Midbrain (tissue), 1 donor: Measurements from ENCODE around the gene GALNT18.
A peak's percentile ranks its signal among the peaks of the same experiment; 100 is the strongest.
"Not testable (repeated sequence)": the region's sequence is repeated elsewhere in the genome, so short reads cannot be mapped to it uniquely, and the experiment has no call there.

Experiments used
- DNase-seq: peaks from one replicate; lab custom pipeline; 2025; lab: John Stamatoyannopoulos, UW

Gene GALNT18

GRCh38 chr11:11459578-11459977 is 162.2 kb downstream of the GALNT18 start:
- DNase-seq, result no peak

GRCh38 chr11:11458485-11458884 is 163.3 kb downstream of the GALNT18 start:
- DNase-seq, result no peak

- DNase-seq, result no peak
These were observed 163.8 kb downstream of the GALNT18 start for GRCh38 chr11:11458001-11458400.

- DNase-seq, result no peak
These were observed 164.9 kb downstream of the GALNT18 start for GRCh38 chr11:11456866-11457265.

GRCh38 chr11:11454671-11455223 is 167.1 kb downstream of the GALNT18 start:
- DNase-seq, result no peak

- DNase-seq, result no peak
These were observed 170.3 kb downstream of the GALNT18 start for GRCh38 chr11:11451501-11452005.

GRCh38 chr11:11450744-11451362 is 171.0 kb downstream of the GALNT18 start:
- DNase-seq, result no peak

GRCh38 chr11:11449327-11449726 is 172.5 kb downstream of the GALNT18 start:
- DNase-seq, result no peak

GRCh38 chr11:11448626-11449025 is 173.2 kb downstream of the GALNT18 start:
- DNase-seq, result no peak

GRCh38 chr11:11447601-11448000 is 174.2 kb downstream of the GALNT18 start:
- DNase-seq, result not testable (repeated sequence)

- no peak for DNase-seq
These were observed 174.8 kb downstream of the GALNT18 start for GRCh38 chr11:11446967-11447366.

- DNase-seq, result no peak
These were observed 175.2 kb downstream of the GALNT18 start for GRCh38 chr11:11446564-11446963.

GRCh38 chr11:11445441-11446185 is 176.2 kb downstream of the GALNT18 start:
- DNase-seq, result no peak

GRCh38 chr11:11444804-11445131 is 177.0 kb downstream of the GALNT18 start:
- DNase-seq, result no peak

- DNase-seq, result no peak
These were observed 177.6 kb downstream of the GALNT18 start for GRCh38 chr11:11444027-11444803.

GRCh38 chr11:11442791-11443190 is 179.0 kb downstream of the GALNT18 start:
- no peak for DNase-seq

- no peak for DNase-seq
These were observed 180.3 kb downstream of the GALNT18 start for GRCh38 chr11:11441516-11441915.

- DNase-seq, result no peak
These were observed 180.7 kb downstream of the GALNT18 start for GRCh38 chr11:11441091-11441490.

GRCh38 chr11:11440144-11440543 is 181.7 kb downstream of the GALNT18 start:
- DNase-seq, result no peak

- DNase-seq, result no peak
These were observed 182.2 kb downstream of the GALNT18 start for GRCh38 chr11:11439591-11439990.

GRCh38 chr11:11436715-11437313 is 185.0 kb downstream of the GALNT18 start:
- DNase-seq, result no peak

- peak; percentile 17 for DNase-seq
These were observed 186.2 kb downstream of the GALNT18 start for GRCh38 chr11:11435635-11436034.
